ENCODE measurements around the gene BTBD16. TPM values are rescaled to one million over a fixed set of nuclear protein-coding genes. Genes with fewer than 3 reads are reported as not detected.

Gene BTBD16
- total and polyA plus RNA-seq, 9 donors, result 0.27 to 0.50 (median 0.40) TPM; not detected in 6

- H3K4me3 ChIP-seq (ENCODE audit: low read length), result no peak overlapping the region
- no peak overlapping the region for H3K27ac ChIP-seq (ENCODE audit: low read length)
- H3K4me1 ChIP-seq (ENCODE audit: control insufficient read depth, insufficient read depth, low read length), result no peaks in the 10 kb centered on the region
- H3K36me3 ChIP-seq (ENCODE audit: control insufficient read depth, insufficient read depth, low read length), result no peaks in the 10 kb centered on the region
- 22% methylated on average over 5 of the region's 7 CpGs for WGBS (ENCODE audit: insufficient coverage)
- no peaks in the 10 kb centered on the region for H3K9me3 ChIP-seq (replicated peaks; ENCODE audit: control insufficient read depth, low read depth, low read length)
- DNase-seq, result no peak
- peaks cover 3% of the 10 kb centered on the region for H3K27me3 ChIP-seq (ENCODE audit: control insufficient read depth, insufficient read depth, low read length)
These were observed 77.9 kb downstream of the BTBD16 start for GRCh38 chr10:122348935-122349361.

GRCh38 chr10:122349758-122350369, 78.8 kb downstream of the BTBD16 start:
- no peaks in the 10 kb centered on the region for H3K9me3 ChIP-seq (replicated peaks; ENCODE audit: control insufficient read depth, low read depth, low read length)
- DNase-seq, result no peak
- 44% methylated on average over 3 of the region's 3 CpGs for WGBS (ENCODE audit: insufficient coverage)
- no peaks in the 10 kb centered on the region for H3K4me1 ChIP-seq (ENCODE audit: control insufficient read depth, insufficient read depth, low read length)
- no peaks in the 10 kb centered on the region for H3K36me3 ChIP-seq (ENCODE audit: control insufficient read depth, insufficient read depth, low read length)
- peaks cover 3% of the 10 kb centered on the region for H3K27me3 ChIP-seq (ENCODE audit: control insufficient read depth, insufficient read depth, low read length)
- no peak overlapping the region for H3K4me3 ChIP-seq (ENCODE audit: low read length)
- no peak overlapping the region for H3K27ac ChIP-seq (ENCODE audit: low read length)

GRCh38 chr10:122350893-122351292, 79.8 kb downstream of the BTBD16 start:
- H3K36me3 ChIP-seq (ENCODE audit: control insufficient read depth, insufficient read depth, low read length), result no peaks in the 10 kb centered on the region
- H3K4me3 ChIP-seq (ENCODE audit: low read length), result no peak overlapping the region
- 75% methylated on average over 12 of the region's 12 CpGs for WGBS (ENCODE audit: insufficient coverage)
- H3K9me3 ChIP-seq (replicated peaks; ENCODE audit: control insufficient read depth, low read depth, low read length), result no peaks in the 10 kb centered on the region
- DNase-seq, result no peak
- H3K27ac ChIP-seq (ENCODE audit: low read length), result no peak overlapping the region
- H3K4me1 ChIP-seq (ENCODE audit: control insufficient read depth, insufficient read depth, low read length), result no peaks in the 10 kb centered on the region
- H3K27me3 ChIP-seq (ENCODE audit: control insufficient read depth, insufficient read depth, low read length), result peaks cover 3% of the 10 kb centered on the region

GRCh38 chr10:122352817-122353525, 81.9 kb downstream of the BTBD16 start:
- H3K36me3 ChIP-seq (ENCODE audit: control insufficient read depth, insufficient read depth, low read length), result no peaks in the 10 kb centered on the region
- H3K27ac ChIP-seq (ENCODE audit: low read length), result no peak overlapping the region
- no peak for DNase-seq
- no peaks in the 10 kb centered on the region for H3K9me3 ChIP-seq (replicated peaks; ENCODE audit: control insufficient read depth, low read depth, low read length)
- no peaks in the 10 kb centered on the region for H3K4me1 ChIP-seq (ENCODE audit: control insufficient read depth, insufficient read depth, low read length)
- WGBS (ENCODE audit: insufficient coverage), result 44% methylated on average over 7 of the region's 8 CpGs
- H3K4me3 ChIP-seq (ENCODE audit: low read length), result no peak overlapping the region
- no peaks in the 10 kb centered on the region for H3K27me3 ChIP-seq (ENCODE audit: control insufficient read depth, insufficient read depth, low read length)

GRCh38 chr10:122354383-122354782, 83.3 kb downstream of the BTBD16 start:
- H3K27me3 ChIP-seq (ENCODE audit: control insufficient read depth, insufficient read depth, low read length), result no peaks in the 10 kb centered on the region
- DNase-seq, result no peak
- H3K9me3 ChIP-seq (replicated peaks; ENCODE audit: control insufficient read depth, low read depth, low read length), result peaks cover 4% of the 10 kb centered on the region
- no CpG with 5 or more reads among the region's 2 CpGs for WGBS (ENCODE audit: insufficient coverage)
- H3K4me1 ChIP-seq (ENCODE audit: control insufficient read depth, insufficient read depth, low read length), result no peaks in the 10 kb centered on the region
- no peaks in the 10 kb centered on the region for H3K36me3 ChIP-seq (ENCODE audit: control insufficient read depth, insufficient read depth, low read length)
- H3K27ac ChIP-seq (ENCODE audit: low read length), result no peak overlapping the region
- no peak overlapping the region for H3K4me3 ChIP-seq (ENCODE audit: low read length)

GRCh38 chr10:122357685-122358084, 86.6 kb downstream of the BTBD16 start:
- Histone ChIP-seq H3K36me3 (ENCODE audit: control insufficient read depth, insufficient read depth, low read length) (no peaks in the 10 kb centered on the region), H3K4me3 (ENCODE audit: low read length) (no peak overlapping the region), H3K27ac (ENCODE audit: low read length) (no peak overlapping the region), H3K27me3 (ENCODE audit: control insufficient read depth, insufficient read depth, low read length) (no peaks in the 10 kb centered on the region), H3K4me1 (ENCODE audit: control insufficient read depth, insufficient read depth, low read length) (no peaks in the 10 kb centered on the region), H3K9me3 (replicated peaks; ENCODE audit: control insufficient read depth, low read depth, low read length) (peaks cover 4% of the 10 kb centered on the region)
- no CpG with 5 or more reads among the region's 4 CpGs for WGBS (ENCODE audit: insufficient coverage)
- DNase-seq, result no peak

GRCh38 chr10:122359621-122360020, 88.5 kb downstream of the BTBD16 start:
- no peak for DNase-seq
- WGBS (ENCODE audit: insufficient coverage), result no CpG with 5 or more reads among the region's 2 CpGs
- peaks cover 4% of the 10 kb centered on the region for H3K9me3 ChIP-seq (replicated peaks; ENCODE audit: control insufficient read depth, low read depth, low read length)
- no peaks in the 10 kb centered on the region for H3K4me1 ChIP-seq (ENCODE audit: control insufficient read depth, insufficient read depth, low read length)
- H3K27ac ChIP-seq (ENCODE audit: low read length), result no peak overlapping the region
- H3K36me3 ChIP-seq (ENCODE audit: control insufficient read depth, insufficient read depth, low read length), result no peaks in the 10 kb centered on the region
- no peaks in the 10 kb centered on the region for H3K27me3 ChIP-seq (ENCODE audit: control insufficient read depth, insufficient read depth, low read length)
- H3K4me3 ChIP-seq (ENCODE audit: low read length), result no peak overlapping the region

- H3K27ac ChIP-seq (ENCODE audit: low read length), result no peak overlapping the region
- 90% methylated on average over 1 of the region's 1 CpG for WGBS (ENCODE audit: insufficient coverage)
- no peaks in the 10 kb centered on the region for H3K4me1 ChIP-seq (ENCODE audit: control insufficient read depth, insufficient read depth, low read length)
- H3K27me3 ChIP-seq (ENCODE audit: control insufficient read depth, insufficient read depth, low read length), result no peaks in the 10 kb centered on the region
- no peaks in the 10 kb centered on the region for H3K36me3 ChIP-seq (ENCODE audit: control insufficient read depth, insufficient read depth, low read length)
- H3K9me3 ChIP-seq (replicated peaks; ENCODE audit: control insufficient read depth, low read depth, low read length), result peaks cover 4% of the 10 kb centered on the region
- no peak overlapping the region for H3K4me3 ChIP-seq (ENCODE audit: low read length)
- DNase-seq, result no peak
These were observed 90.0 kb downstream of the BTBD16 start for GRCh38 chr10:122361046-122361445.

- Histone ChIP-seq H3K36me3 (ENCODE audit: control insufficient read depth, insufficient read depth, low read length) (no peaks in the 10 kb centered on the region), H3K27me3 (ENCODE audit: control insufficient read depth, insufficient read depth, low read length) (no peaks in the 10 kb centered on the region), H3K27ac (ENCODE audit: low read length) (no peak overlapping the region), H3K4me3 (ENCODE audit: low read length) (no peak overlapping the region), H3K9me3 (replicated peaks; ENCODE audit: control insufficient read depth, low read depth, low read length) (peaks cover 4% of the 10 kb centered on the region), H3K4me1 (ENCODE audit: control insufficient read depth, insufficient read depth, low read length) (no peaks in the 10 kb centered on the region)
- no peak for DNase-seq
- WGBS (ENCODE audit: insufficient coverage), result 93% methylated on average over 3 of the region's 4 CpGs
These were observed 91.0 kb downstream of the BTBD16 start for GRCh38 chr10:122362031-122362592.

- no peaks in the 10 kb centered on the region for H3K36me3 ChIP-seq (ENCODE audit: control insufficient read depth, insufficient read depth, low read length)
- H3K27ac ChIP-seq (ENCODE audit: low read length), result no peak overlapping the region
- H3K27me3 ChIP-seq (ENCODE audit: control insufficient read depth, insufficient read depth, low read length), result no peaks in the 10 kb centered on the region
- no peak for DNase-seq
- peaks cover 4% of the 10 kb centered on the region for H3K9me3 ChIP-seq (replicated peaks; ENCODE audit: control insufficient read depth, low read depth, low read length)
- no peak overlapping the region for H3K4me3 ChIP-seq (ENCODE audit: low read length)
- 64% methylated on average over 2 of the region's 2 CpGs for WGBS (ENCODE audit: insufficient coverage)
- no peaks in the 10 kb centered on the region for H3K4me1 ChIP-seq (ENCODE audit: control insufficient read depth, insufficient read depth, low read length)
These were observed 91.5 kb downstream of the BTBD16 start for GRCh38 chr10:122362621-122363020.
